ENCODE data around the gene TESK2.
"Not testable (repeated sequence)": the region's sequence is repeated elsewhere in the genome, so short reads cannot be mapped to it uniquely, and the experiment has no call there.

Gene TESK2

DNA sequence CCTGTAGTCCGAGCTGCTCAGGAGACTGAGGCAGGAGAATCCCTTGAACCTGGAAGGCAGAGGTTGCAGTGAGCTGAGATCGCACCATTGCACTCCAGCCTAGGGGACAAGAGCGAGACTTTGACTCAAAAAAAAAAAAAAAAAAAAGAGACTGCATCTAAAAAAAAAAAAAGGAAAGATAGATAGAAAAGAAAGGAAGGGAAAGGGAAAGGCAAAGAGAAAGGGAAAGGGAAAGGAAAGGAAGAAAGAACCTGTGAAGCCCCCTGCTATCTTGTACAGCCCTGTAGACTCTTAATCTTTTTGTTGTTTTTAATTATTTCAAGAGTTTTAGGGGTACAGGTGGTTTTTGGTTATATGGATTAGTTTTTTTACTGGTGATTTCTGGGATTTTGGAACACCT, 104.7 kb downstream of the TESK2 start:
- DNase-seq (ENCODE audit: extremely low read depth, low read depth): no peak
- TF ChIP-seq, protein P1, sequence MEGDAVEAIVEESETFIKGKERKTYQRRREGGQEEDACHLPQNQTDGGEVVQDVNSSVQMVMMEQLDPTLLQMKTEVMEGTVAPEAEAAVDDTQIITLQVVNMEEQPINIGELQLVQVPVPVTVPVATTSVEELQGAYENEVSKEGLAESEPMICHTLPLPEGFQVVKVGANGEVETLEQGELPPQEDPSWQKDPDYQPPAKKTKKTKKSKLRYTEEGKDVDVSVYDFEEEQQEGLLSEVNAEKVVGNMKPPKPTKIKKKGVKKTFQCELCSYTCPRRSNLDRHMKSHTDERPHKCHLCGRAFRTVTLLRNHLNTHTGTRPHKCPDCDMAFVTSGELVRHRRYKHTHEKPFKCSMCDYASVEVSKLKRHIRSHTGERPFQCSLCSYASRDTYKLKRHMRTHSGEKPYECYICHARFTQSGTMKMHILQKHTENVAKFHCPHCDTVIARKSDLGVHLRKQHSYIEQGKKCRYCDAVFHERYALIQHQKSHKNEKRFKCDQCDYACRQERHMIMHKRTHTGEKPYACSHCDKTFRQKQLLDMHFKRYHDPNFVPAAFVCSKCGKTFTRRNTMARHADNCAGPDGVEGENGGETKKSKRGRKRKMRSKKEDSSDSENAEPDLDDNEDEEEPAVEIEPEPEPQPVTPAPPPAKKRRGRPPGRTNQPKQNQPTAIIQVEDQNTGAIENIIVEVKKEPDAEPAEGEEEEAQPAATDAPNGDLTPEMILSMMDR (IDR thresholded peaks at IDR 0.05; ENCODE audit: low read depth, low read length): no peak

DNA sequence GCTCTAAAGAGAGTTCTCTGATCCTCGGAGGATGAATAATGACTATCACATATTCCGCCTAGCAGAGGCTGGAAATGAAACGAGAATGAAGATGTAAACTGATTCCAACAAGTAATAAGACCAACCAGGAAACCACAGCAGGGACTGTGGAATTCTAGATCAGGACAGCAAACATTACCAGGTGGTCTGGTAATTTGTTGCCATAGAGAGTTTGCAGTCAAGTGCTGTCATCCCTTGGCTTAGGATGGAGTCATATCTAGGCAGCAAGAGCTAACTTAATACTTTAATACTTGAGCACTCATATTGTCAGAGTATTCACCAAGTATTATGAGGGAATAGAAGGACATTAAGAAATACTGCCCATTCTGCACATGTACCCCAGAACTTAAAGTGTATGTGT, 105.7 kb downstream of the TESK2 start:
- TF ChIP-seq, protein P1 (IDR thresholded peaks at IDR 0.05; ENCODE audit: low read depth, low read length): no peak
- no peak for DNase-seq (ENCODE audit: extremely low read depth, low read depth)

DNA sequence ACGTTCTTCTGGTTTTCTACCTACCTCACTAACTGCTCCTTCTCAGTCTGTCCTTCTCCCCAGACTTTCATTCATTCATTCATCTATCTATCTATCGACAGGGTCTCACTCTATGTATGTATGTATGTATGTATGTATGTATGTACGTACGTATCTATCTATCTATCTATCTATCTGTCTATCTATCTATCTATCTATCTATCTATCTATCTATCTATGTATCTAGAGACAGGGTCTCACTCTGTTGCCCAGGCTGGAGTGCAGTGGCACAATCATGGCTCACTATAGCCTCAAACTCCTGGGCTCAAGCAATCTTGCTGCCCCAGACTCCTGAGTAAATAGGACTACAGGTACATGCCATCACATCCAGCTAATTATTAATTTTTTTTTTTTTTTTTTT, 106.8 kb downstream of the TESK2 start:
- not testable (repeated sequence) for DNase-seq (ENCODE audit: extremely low read depth, low read depth)

DNA sequence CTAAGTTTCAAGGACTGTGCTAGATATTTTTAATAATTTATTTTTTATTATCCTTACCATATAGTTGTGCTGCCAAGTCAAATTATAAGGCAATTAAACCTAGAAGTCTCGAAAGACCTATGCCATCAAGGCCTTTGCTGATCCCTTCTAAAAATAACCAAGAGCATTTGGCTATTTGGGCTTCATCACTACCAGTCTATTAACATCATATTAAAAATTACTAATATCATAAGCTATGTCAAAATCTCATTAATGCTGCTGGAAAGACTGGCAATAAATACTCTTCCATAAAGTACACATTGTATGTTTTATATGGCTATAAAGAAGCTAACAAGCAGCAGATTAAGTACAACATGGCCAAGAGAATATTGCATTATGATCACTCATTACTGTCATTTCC, 107.8 kb downstream of the TESK2 start:
- TF ChIP-seq, protein P1 (IDR thresholded peaks at IDR 0.05; ENCODE audit: low read depth, low read length): no peak
- DNase-seq (ENCODE audit: extremely low read depth, low read depth): no peak

- TF ChIP-seq, protein P1 (IDR thresholded peaks at IDR 0.05; ENCODE audit: low read depth, low read length): no peak
Observed at GRCh38 chr1:45381243-45381642, 109.7 kb downstream of the TESK2 start.

DNA sequence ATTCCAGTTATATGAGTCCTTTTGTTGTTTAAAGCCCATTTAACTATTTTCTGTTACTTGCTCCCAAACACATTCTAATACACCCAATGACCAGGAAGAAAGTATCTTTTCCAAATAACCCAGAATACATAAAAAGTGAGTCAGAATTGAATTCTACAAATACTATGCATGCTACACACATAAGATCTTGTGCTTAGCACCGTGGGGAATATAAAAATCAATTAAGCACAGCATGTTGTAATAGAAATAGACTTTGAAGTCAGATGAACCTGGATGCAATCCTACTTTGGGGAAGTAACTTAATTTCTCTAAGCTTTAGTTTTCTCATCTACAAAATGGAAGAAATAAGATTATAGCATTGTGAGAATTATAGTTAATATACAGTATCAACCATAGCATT, 110.2 kb downstream of the TESK2 start:
- TF ChIP-seq, protein P1 (IDR thresholded peaks at IDR 0.05; ENCODE audit: low read depth, low read length): no peak

More at GRCh38 chr1:45381243-45381642, 109.7 kb downstream of the TESK2 start:
- no peak for DNase-seq (ENCODE audit: extremely low read depth, low read depth)

GRCh38 chr1:45380125-45380524, 110.8 kb downstream of the TESK2 start:
- TF ChIP-seq, protein P1 (IDR thresholded peaks at IDR 0.05; ENCODE audit: low read depth, low read length): no peak
- DNase-seq (ENCODE audit: extremely low read depth, low read depth): no peak

More for the DNA sequence above, 110.2 kb downstream of the TESK2 start:
- DNase-seq (ENCODE audit: extremely low read depth, low read depth): no peak

- TF ChIP-seq, protein P1 (IDR thresholded peaks at IDR 0.05; ENCODE audit: low read depth, low read length): no peak
Observed at GRCh38 chr1:45379524-45379923, 111.4 kb downstream of the TESK2 start.

More at GRCh38 chr1:45379524-45379923, 111.4 kb downstream of the TESK2 start:
- no peak for DNase-seq (ENCODE audit: extremely low read depth, low read depth)

Measured in AG09319 (cell line).